Body of pancreas (tissue), 4 donors: Measurements from ENCODE around the gene PTPRM. TPM values are rescaled to one million over a fixed set of nuclear protein-coding genes. Genes with fewer than 3 reads are reported as not detected.

Experiments
- ATAC-seq: fragments of 150-250 bp; one replicate; pipeline ENCODE4 v1.9.1; 2016
- DNase-seq, 4 donors: peaks; one replicate each; pipeline ENCODE4 v3.0.0-alpha.2; 2019
- H3K27ac ChIP-seq, 4 donors: fragments of 200-600 bp; sonication (generic); 1 replicate in 3 of 4; 2 replicates in 1 of 4; pipeline versions ENCODE4 v1.5.1 to v1.6.1; 2016 to 2019; ENCODE audit warnings: mild to moderate bottlenecking in 1 of 4, mixed read lengths in 1 of 4, moderate library complexity in 1 of 4
- H3K27me3 ChIP-seq, 2 donors: fragments of 200-600 bp; sonication (generic); one replicate each; pipeline ENCODE4 v1.6.0; 2016; ENCODE audit warnings: mild to moderate bottlenecking in 1 of 2
- H3K36me3 ChIP-seq, 2 donors: fragments of 200-600 bp; sonication (generic); replicated peaks in 1 of 2; 2 replicates each; pipeline ENCODE4 v1.5.1; 2016; ENCODE audit warnings: low read depth in 2 of 2; ENCODE audit not compliant: insufficient read depth in 1 of 2
- H3K4me1 ChIP-seq: fragments of 200-600 bp; sonication (generic); one replicate; pipeline ENCODE4 v1.6.0; 2016
- H3K4me3 ChIP-seq, 2 donors: fragments of 200-600 bp; sonication (generic); 1 replicate in 1 of 2; 2 replicates in 1 of 2; pipeline ENCODE4 v1.5.1; 2016 to 2019
- H3K9me3 ChIP-seq, 3 donors: fragments of 200-600 bp; sonication (generic); 1 replicate in 2 of 3; 2 replicates in 1 of 3; pipeline ENCODE4 v1.5.1; 2016
- POLR2A ChIP-seq, 3 donors: fragments of 450-650 bp; IDR thresholded peaks; one replicate each; pipeline ENCODE4 v1.6.1; 2016; ENCODE audit warnings: antibody characterized with exemption in 3 of 3, mild to moderate bottlenecking in 2 of 3
- WGBS, 2 donors: methylation state at CpG; one replicate each; pipeline ENCODE4 v1.1.5; 2017; 5-methylcytosine and 5-hydroxymethylcytosine counted together
- intact Hi-C: fragments of 100-400 bp; cut with DNase I; formaldehyde crosslinking; loops from one replicate; pipeline ENCODE4 v1.15.1; 2023
- total RNA-seq, 2 donors: library from RNA; depleted of rRNA; stranded (reverse); fragments of >200 nt; gene quantifications; one replicate each; pipeline ENCODE4 v1.1.0, GENCODE V29; 2016
- TF ChIP-seq, protein P1 (sequence below), 7 experiments: fragments of 450-650 bp in 4 of 7; fragments of 200-600 bp in 3 of 7; sonication (generic) in 3 of 7; IDR thresholded peaks; one replicate each; pipeline ENCODE4 v1.5.1; 2016 to 2019; ENCODE audit warnings: antibody characterized with exemption in 7 of 7

Gene PTPRM
- total RNA-seq, 2 donors from 2014 or later, result 38.2 to 48.0 TPM

DNA sequence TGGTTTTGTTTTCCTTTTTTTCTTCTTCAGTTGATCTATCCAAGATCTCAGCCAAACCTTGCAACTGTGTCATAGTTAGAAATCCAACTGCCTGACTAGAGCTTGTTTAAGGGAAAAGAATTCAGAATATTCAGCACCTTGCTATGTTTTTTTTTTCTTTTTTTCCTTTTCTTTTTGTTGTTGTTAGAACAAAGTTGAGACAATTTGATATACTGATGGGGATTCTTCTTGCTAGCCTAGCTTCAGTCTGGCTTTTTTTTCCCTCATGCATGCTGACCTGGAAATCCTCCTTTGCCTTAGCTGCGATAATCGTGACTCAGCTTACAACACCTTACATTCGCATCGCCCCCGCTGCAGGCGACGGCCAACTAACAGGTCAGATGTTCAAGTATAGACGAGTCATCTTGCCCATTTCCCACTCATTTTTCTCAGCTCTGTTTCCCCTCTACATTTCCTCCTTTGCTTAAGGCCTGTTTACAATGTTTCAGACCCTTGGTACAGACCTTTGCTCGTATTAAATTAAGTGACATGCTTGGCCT lies 554.9 kb downstream of the PTPRM start:
- Histone ChIP-seq H3K27me3 (no peaks in the 10 kb centered on the region), H3K4me3 (no peak overlapping the region), H3K27ac (no peak overlapping the region), H3K36me3 (no peaks in the 10 kb centered on the region), H3K4me1 (peaks cover 4% of the 10 kb centered on the region), H3K9me3 (no peaks in the 10 kb centered on the region)
- no peak for TF ChIP-seq POLR2A (IDR thresholded peaks at IDR 0.05)
- DNase-seq (no peak), ATAC-seq (no peak)
- 94 to 95% methylated on average over 9 of the region's 9 CpGs for WGBS, 2 donors
- intact Hi-C loops, result no loop called here

DNA sequence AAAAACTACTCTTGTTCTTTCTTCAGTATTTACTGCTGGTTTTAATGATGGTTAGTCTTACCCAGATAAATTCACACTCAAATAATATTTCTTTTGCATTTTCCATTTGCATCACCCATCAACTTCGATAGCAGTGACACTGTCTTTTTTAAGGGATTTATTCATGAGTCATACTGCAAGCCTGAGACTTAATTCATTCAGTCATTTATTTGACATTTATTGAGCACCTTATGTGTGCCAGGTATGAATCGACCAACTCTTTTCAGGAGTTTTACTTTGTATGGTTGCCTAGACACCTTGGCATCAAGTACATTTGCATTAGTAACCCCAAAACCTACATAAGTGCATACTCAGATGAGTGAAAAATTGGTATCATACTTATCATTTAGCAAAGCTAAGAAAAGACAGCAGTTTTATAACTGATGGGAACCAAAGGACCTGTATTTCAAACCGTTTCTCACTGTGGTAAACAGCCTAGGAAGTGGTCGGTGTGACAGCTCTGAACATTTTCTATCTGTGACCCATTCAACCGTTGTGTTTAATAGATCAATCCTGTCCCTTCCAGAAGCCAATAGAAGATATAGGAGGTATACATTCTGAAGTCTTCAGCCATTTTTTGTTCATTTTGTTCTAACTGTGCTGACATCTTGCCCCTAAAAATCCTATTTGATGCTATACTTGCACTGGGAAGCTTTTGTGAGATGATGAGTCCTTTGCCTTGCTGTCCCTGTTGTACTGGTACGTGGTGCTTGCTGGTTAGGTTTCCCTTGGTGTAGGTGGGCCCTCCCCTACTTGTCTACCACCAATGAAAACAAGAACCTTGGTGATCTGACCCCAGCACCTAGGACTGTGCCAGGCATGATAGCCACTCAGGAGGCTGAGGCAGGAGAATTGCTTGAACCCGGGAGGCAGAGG lies 557.4 kb downstream of the PTPRM start:
- ATAC-seq (no peak), DNase-seq (no peak)
- no peaks in the 10 kb centered on the region for H3K27me3 ChIP-seq
- peaks cover 4% of the 10 kb centered on the region for H3K4me1 ChIP-seq
- H3K4me3 ChIP-seq, result no peak overlapping the region
- no peaks in the 10 kb centered on the region for H3K9me3 ChIP-seq
- WGBS, 2 donors, result 60 to 72% methylated on average over 7 of the region's 7 CpGs
- TF ChIP-seq POLR2A (IDR thresholded peaks at IDR 0.05), result no peak
- TF ChIP-seq, protein P1, sequence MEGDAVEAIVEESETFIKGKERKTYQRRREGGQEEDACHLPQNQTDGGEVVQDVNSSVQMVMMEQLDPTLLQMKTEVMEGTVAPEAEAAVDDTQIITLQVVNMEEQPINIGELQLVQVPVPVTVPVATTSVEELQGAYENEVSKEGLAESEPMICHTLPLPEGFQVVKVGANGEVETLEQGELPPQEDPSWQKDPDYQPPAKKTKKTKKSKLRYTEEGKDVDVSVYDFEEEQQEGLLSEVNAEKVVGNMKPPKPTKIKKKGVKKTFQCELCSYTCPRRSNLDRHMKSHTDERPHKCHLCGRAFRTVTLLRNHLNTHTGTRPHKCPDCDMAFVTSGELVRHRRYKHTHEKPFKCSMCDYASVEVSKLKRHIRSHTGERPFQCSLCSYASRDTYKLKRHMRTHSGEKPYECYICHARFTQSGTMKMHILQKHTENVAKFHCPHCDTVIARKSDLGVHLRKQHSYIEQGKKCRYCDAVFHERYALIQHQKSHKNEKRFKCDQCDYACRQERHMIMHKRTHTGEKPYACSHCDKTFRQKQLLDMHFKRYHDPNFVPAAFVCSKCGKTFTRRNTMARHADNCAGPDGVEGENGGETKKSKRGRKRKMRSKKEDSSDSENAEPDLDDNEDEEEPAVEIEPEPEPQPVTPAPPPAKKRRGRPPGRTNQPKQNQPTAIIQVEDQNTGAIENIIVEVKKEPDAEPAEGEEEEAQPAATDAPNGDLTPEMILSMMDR (IDR thresholded peaks at IDR 0.05), result no peak
- intact Hi-C loops, result no loop called here
- H3K27ac ChIP-seq, result no peak overlapping the region
- H3K36me3 ChIP-seq, result no peaks in the 10 kb centered on the region

DNA sequence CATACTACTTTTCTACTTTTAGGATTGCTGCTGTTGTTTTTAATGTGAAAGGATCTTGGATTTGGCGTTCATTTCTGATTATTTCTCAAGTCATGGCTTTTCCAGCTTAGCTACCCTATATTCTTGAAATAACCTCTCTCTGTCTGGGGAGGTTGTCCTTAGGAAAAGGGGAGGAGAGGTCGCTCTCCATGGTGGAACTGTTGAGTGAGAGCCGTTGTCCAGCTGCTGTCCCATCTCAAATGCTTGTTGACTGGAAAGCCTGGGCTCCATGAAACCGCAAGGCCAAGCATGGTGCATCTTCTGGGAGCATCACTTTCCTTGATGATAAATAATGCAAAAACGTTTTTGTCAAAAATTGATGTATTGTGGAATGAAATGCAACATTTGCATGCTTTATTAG lies 563.0 kb downstream of the PTPRM start:
- Histone ChIP-seq H3K9me3 (no peaks in the 10 kb centered on the region), H3K27ac (no peak overlapping the region), H3K4me3 (no peak overlapping the region), H3K36me3 (no peaks in the 10 kb centered on the region), H3K27me3 (no peaks in the 10 kb centered on the region), H3K4me1 (no peaks in the 10 kb centered on the region)
- no peak for TF ChIP-seq POLR2A (IDR thresholded peaks at IDR 0.05)
- TF ChIP-seq, protein P1 (IDR thresholded peaks at IDR 0.05), result no peak
- DNase-seq, result no peak
- 73 to 85% methylated on average over 5 of the region's 5 CpGs for WGBS, 2 donors
- no peak for ATAC-seq
- intact Hi-C loops, result no loop called here

DNA sequence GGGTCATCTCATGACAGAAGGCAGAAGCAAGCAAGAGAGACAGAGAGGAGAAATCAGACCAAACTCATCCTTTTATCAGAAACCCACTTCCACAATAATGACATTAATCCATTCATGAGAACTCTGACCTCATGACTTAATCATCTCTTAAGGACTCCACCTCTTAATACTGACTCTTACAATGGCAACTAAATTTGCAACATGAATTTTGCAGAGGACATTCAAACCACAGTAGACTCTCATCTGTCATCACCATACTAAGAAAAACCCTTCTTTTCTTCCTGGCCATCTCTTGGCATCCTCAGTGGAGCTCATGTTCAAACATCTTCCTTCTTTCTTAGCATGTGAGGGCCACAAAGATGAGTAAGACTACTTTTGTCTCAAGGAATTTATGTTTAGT lies 565.9 kb downstream of the PTPRM start:
- Histone ChIP-seq H3K9me3 (no peaks in the 10 kb centered on the region), H3K27ac (no peak overlapping the region), H3K4me1 (no peaks in the 10 kb centered on the region), H3K27me3 (no peaks in the 10 kb centered on the region), H3K4me3 (no peak overlapping the region), H3K36me3 (no peaks in the 10 kb centered on the region)
- intact Hi-C loops, result no loop called here
- ATAC-seq (no peak), DNase-seq (no peak)
- no peak for TF ChIP-seq POLR2A (IDR thresholded peaks at IDR 0.05)
- TF ChIP-seq, protein P1 (IDR thresholded peaks at IDR 0.05), result no peak

DNA sequence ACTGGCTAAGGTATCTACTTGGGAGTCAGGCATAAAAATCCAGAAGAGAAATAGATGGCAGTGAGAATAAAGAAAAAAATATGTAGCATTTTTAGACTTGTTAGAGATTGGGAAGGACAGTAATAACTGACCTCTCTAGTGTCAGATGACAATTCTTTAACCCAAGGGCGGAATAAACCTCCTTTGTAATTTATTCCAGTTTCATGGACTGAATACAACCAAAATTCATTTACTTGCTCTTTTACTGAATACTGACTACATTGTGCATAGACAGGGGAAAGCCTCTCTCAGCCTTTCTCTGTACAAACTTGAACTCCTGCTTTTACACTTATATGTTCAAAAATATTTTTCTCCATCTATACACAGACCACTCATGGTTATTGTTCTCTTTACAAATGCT lies 566.8 kb downstream of the PTPRM start:
- TF ChIP-seq, protein P1 (IDR thresholded peaks at IDR 0.05), result no peak
- TF ChIP-seq POLR2A (IDR thresholded peaks at IDR 0.05), result no peak
- H3K27me3 ChIP-seq, result no peaks in the 10 kb centered on the region
- 93 to 95% methylated on average over 1 of the region's 1 CpG for WGBS, 2 donors
- H3K4me1 ChIP-seq, result no peaks in the 10 kb centered on the region
- intact Hi-C loops, result no loop called here
- ATAC-seq (no peak), DNase-seq (no peak)
- no peaks in the 10 kb centered on the region for H3K9me3 ChIP-seq
- no peak overlapping the region for H3K4me3 ChIP-seq
- H3K36me3 ChIP-seq, result no peaks in the 10 kb centered on the region
- no peak overlapping the region for H3K27ac ChIP-seq
